HEK293T (cell line): ENCODE results near the gene SORT1.

Source experiments
- ARNT ChIP-seq: fragments of 450-650 bp; IDR thresholded peaks from 2 replicates; pipeline ENCODE4 v1.6.1; 2017; ENCODE audit warnings: mild to moderate bottlenecking
- BHLHE40 ChIP-seq: fragments of 450-650 bp; IDR thresholded peaks from 2 replicates; pipeline ENCODE4 v1.6.1; 2016; ENCODE audit warnings: mild to moderate bottlenecking, moderate library complexity, borderline replicate concordance
- CTBP1 ChIP-seq: fragments of 450-650 bp; IDR thresholded peaks from 2 replicates; pipeline ENCODE4 v1.6.1; 2016; ENCODE audit warnings: borderline replicate concordance
- ELF4 ChIP-seq: fragments of 450-650 bp; IDR thresholded peaks from 2 replicates; pipeline ENCODE4 v1.6.1; 2017; ENCODE audit warnings: antibody characterized with exemption
- FOXK2 ChIP-seq: fragments of 450-650 bp; IDR thresholded peaks from 2 replicates; pipeline ENCODE4 v1.6.1; 2016; ENCODE audit warnings: mild to moderate bottlenecking
- FOXM1 ChIP-seq: fragments of 450-650 bp; IDR thresholded peaks from 2 replicates; pipeline ENCODE4 v1.6.1; 2017; ENCODE audit warnings: mild to moderate bottlenecking, borderline replicate concordance
- HDGF ChIP-seq: fragments of 450-650 bp; IDR thresholded peaks from 2 replicates; pipeline ENCODE4 v1.6.1; 2017; ENCODE audit warnings: antibody characterized with exemption, borderline replicate concordance
- LEF1 ChIP-seq: fragments of 450-650 bp; IDR thresholded peaks from 2 replicates; pipeline ENCODE4 v1.6.1; 2017; ENCODE audit warnings: mild to moderate bottlenecking, borderline replicate concordance
- NFRKB ChIP-seq: fragments of 450-650 bp; IDR thresholded peaks from 2 replicates; pipeline ENCODE4 v1.6.1; 2016; ENCODE audit warnings: mild to moderate bottlenecking, moderate library complexity
- SUZ12 ChIP-seq: fragments of 450-650 bp; IDR thresholded peaks from 2 replicates; pipeline ENCODE4 v1.6.1; 2016; ENCODE audit warnings: mild to moderate bottlenecking
- TARDBP ChIP-seq: fragments of 450-650 bp; IDR thresholded peaks from 2 replicates; pipeline ENCODE4 v1.6.1; 2016
- ZNF384 ChIP-seq: fragments of 450-650 bp; IDR thresholded peaks from 2 replicates; pipeline ENCODE4 v1.6.1; 2016
- TF ChIP-seq, protein P1 (sequence below): fragments of 450-650 bp; IDR thresholded peaks from 2 replicates; pipeline ENCODE4 v1.6.1; 2016

DNA sequence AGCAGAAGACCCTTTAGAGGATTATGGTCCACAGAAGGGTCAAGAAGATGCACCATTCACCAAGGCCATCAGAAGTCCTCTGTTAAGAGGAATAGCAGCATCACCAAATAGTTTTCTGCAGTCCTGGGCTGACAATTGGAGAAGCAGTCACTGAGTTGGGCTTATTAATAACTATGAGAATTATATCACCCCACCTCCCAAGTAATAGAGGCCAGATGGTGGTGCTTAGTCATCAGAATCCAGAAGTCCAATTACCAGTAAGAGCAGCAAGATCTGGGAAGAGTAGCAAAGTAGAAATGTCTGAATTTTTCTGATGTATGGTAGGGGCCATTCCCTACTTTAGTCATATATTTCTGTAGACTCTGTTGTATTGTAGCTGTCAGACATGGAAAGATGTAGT lies 34.6 kb upstream of the SORT1 start:
- TF ChIP-seq ARNT = no peak
- TF ChIP-seq SUZ12 = no peak
- TF ChIP-seq ELF4 = no peak
- no peak for TF ChIP-seq ZNF384
- TF ChIP-seq FOXK2 = no peak
- TF ChIP-seq BHLHE40 = no peak
- TF ChIP-seq LEF1 = no peak
- no peak for TF ChIP-seq CTBP1
- no peak for TF ChIP-seq HDGF
- TF ChIP-seq, protein P1, sequence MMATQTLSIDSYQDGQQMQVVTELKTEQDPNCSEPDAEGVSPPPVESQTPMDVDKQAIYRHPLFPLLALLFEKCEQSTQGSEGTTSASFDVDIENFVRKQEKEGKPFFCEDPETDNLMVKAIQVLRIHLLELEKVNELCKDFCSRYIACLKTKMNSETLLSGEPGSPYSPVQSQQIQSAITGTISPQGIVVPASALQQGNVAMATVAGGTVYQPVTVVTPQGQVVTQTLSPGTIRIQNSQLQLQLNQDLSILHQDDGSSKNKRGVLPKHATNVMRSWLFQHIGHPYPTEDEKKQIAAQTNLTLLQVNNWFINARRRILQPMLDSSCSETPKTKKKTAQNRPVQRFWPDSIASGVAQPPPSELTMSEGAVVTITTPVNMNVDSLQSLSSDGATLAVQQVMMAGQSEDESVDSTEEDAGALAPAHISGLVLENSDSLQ = no peak
- TF ChIP-seq TARDBP = no peak
- TF ChIP-seq FOXM1 = no peak
- no peak for TF ChIP-seq NFRKB
